ENCODE results near the gene METTL9.

GRCh38 chr16:21694609-21695008 lies 95.2 kb downstream of the METTL9 start:
- TF ChIP-seq POLR2A (IDR thresholded peaks at IDR 0.05; ENCODE audit: low read depth, low read length): no peak
- TF ChIP-seq POLR2AphosphoS5 (IDR thresholded peaks at IDR 0.05; ENCODE audit: low read depth, low read length): no peak
- TF ChIP-seq TAF1 (IDR thresholded peaks at IDR 0.05; ENCODE audit: borderline replicate concordance, low read depth, low read length): no peak
